Subcutaneous adipose tissue (tissue), 4 donors: ENCODE measurements around the gene PRPF31. TPM values are rescaled to one million over a fixed set of nuclear protein-coding genes. Genes with fewer than 3 reads are reported as not detected.

Experiments
- CTCF ChIP-seq: fragments of 450-650 bp; IDR thresholded peaks from one replicate; pipeline ENCODE4 v1.5.1; 2016; ENCODE audit warnings: low read depth, mild to moderate bottlenecking, control low read depth, antibody characterized with exemption, moderate library complexity
- total RNA-seq, 4 donors: library from RNA; depleted of rRNA; stranded (reverse); fragments of >200 nt; gene quantifications; one replicate each; pipeline ENCODE4 v1.1.0, GENCODE V29; 2016

PRPF31 gene
- total RNA-seq, 4 donors from 2014 or later = 26.6 to 43.6 (median 36.9) TPM

- no peak for TF ChIP-seq CTCF
Measured at GRCh38 chr19:54162241-54162805, 46.8 kb downstream of the PRPF31 start.

GRCh38 chr19:54162884-54163283 lies 47.3 kb downstream of the PRPF31 start:
- TF ChIP-seq CTCF = no peak

GRCh38 chr19:54164369-54165068 lies 49.0 kb downstream of the PRPF31 start:
- TF ChIP-seq CTCF = no peak

GRCh38 chr19:54165222-54165621 lies 49.7 kb downstream of the PRPF31 start:
- TF ChIP-seq CTCF = no peak

- TF ChIP-seq CTCF = no peak
Measured at GRCh38 chr19:54168174-54168917, 52.8 kb downstream of the PRPF31 start.

GRCh38 chr19:54169149-54169740 lies 53.7 kb downstream of the PRPF31 start:
- TF ChIP-seq CTCF = no peak
